ENCODE results near the gene HIBCH.
"Not testable (repeated sequence)": the region's sequence is repeated elsewhere in the genome, so short reads cannot be mapped to it uniquely, and the experiment has no call there.

Gene HIBCH

GRCh38 chr2:190319555-190320498 is at the start of gene HIBCH:
Gene HIBCH (minus strand): TSS chr2:190319826. CDS start chr2:190319750, 76 bp downstream.
- DNase-seq: peak; percentile 97

GRCh38 chr2:190367091-190367490 is 47.5 kb upstream of the HIBCH start:
- DNase-seq: no peak

GRCh38 chr2:190366248-190366753 is 46.7 kb upstream of the HIBCH start:
- no peak for DNase-seq

- DNase-seq: no peak
These were observed 46.0 kb upstream of the HIBCH start for GRCh38 chr2:190365499-190366204.

GRCh38 chr2:190362894-190363293 is 43.3 kb upstream of the HIBCH start:
- DNase-seq: no peak

GRCh38 chr2:190361572-190361971 is 41.9 kb upstream of the HIBCH start:
- no peak for DNase-seq

- no peak for DNase-seq
These were observed 41.3 kb upstream of the HIBCH start for GRCh38 chr2:190360965-190361364.

GRCh38 chr2:190360561-190360960 is 40.9 kb upstream of the HIBCH start:
- DNase-seq: no peak

- DNase-seq: not testable (repeated sequence)
These were observed 39.2 kb upstream of the HIBCH start for GRCh38 chr2:190358655-190359448.

GRCh38 chr2:190357600-190357999 is 38.0 kb upstream of the HIBCH start:
- no peak for DNase-seq

GRCh38 chr2:190355968-190356644 is 36.5 kb upstream of the HIBCH start:
- DNase-seq: no peak

GRCh38 chr2:190354003-190354690 is 34.5 kb upstream of the HIBCH start:
- no peak for DNase-seq

GRCh38 chr2:190353537-190353899 is 33.9 kb upstream of the HIBCH start:
- DNase-seq: no peak

- DNase-seq: no peak
These were observed 33.3 kb upstream of the HIBCH start for GRCh38 chr2:190352668-190353536.

GRCh38 chr2:190351955-190352354 is 32.3 kb upstream of the HIBCH start:
- no peak for DNase-seq

- no peak for DNase-seq
These were observed 30.7 kb upstream of the HIBCH start for GRCh38 chr2:190350371-190350770.

GRCh38 chr2:190344276-190344827 is 24.7 kb upstream of the HIBCH start:
- no peak for DNase-seq

GRCh38 chr2:190343536-190344275 is 24.1 kb upstream of the HIBCH start, which contains the start of gene INPP1:
Gene INPP1 (plus strand): TSS chr2:190343589. CDS start chr2:190360103, 16,514 bp downstream.
- DNase-seq: peak; percentile 54

- DNase-seq: no peak
These were observed 23.5 kb upstream of the HIBCH start for GRCh38 chr2:190343089-190343535.
